HS-27A (cell line): ENCODE data around the gene RIT2.

Experiments used
- DNase-seq: peaks from one replicate; pipeline ENCODE4 v3.0.0-alpha.2; 2012; ENCODE audit warnings: low read depth, missing footprints

RIT2 gene

GRCh38 chr18:43115076-43115921 lies at the start of gene RIT2:
Gene RIT2 (minus strand): TSS chr18:43115685.
- DNase-seq, result no peak

DNA sequence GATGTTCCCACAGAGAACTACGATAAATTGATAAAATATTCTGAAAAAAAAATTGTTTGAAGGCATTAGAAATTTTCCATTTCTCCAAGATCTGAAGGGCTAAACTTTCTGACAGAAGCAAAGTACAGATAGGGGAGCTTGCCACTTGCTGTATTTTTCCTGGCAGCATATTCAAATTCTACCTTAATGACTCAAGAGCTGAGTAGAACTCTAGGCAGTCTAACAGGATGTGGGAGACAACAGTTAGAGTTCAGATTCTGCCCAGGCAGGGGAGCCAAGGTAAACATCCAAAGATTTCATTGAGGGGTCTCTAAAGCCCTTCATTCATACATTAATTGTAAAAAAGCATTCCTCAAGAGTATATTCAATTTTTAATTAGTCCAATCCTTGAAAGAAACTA lies 46.0 kb upstream of the RIT2 start:
- peak; percentile 20 for DNase-seq

- no peak for DNase-seq
These were observed 45.0 kb upstream of the RIT2 start for GRCh38 chr18:43160509-43160908.

DNA sequence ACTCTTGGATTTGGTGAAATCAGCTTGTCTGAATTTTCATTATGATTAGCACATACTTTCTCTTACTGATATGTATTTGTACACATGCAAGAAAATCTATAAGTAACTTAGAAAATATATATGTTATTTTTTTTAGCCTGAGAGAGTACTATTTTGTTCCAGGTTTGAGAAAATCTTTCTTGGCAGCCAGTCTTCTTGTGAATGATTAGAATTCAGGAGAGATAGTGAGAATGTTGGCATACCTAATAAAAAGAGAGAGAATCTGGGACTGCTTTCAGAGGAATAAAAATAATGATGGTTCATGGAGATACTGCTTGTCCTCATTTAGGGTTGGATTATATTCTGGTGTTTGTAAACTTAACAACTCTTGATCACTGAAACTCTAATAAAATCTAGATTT lies 44.4 kb upstream of the RIT2 start:
- DNase-seq, result no peak

DNA sequence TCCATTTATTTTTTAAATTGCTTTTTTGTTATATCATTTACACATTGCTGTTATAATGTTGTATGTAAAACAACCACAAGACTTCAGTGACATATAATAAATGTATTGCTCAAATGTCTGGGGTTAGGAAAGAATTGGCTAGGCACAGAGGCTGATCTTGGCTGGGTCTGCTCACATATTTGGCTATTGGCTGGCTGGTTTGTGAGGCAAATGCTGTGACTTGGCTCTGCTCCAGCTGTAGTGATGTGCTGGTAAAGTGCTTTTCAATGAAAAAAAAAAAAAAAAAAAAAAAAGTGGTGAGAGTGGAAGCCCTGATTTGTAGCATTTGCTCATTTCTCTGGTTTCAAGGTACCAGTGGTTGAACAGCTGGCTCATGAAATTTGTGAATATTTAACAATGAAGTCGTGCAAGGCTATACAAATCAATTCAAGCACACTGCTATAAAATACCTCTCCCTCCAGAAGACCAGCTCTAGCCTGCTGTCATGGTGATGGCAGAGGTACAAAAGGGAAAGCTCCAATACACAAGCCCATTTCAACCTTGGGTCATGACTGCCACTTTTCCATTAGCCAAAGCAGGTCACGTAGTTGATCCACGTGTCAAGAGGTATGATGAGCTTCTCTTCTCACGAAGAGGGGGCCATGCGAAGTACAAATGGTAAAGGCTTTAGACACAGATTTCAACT lies 43.7 kb upstream of the RIT2 start:
- DNase-seq, result no peak

DNA sequence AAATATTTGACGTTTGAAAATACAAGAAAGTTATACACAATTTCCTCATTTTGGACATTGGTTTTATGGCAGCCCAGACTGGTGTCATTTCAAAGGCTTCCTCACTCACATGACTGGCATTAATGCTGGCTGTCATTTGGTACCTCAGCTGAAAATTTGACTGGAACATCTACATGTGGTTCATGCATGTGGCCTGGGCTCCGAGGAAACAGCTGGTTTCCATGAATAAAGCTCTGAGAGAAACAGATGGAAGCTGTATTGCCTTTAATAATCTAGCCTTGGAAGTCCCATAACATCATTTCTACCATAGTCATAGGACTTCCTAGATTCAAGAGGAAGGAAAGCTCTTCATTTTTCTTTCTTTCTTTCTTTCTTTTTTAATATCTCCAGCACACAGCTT lies 42.9 kb upstream of the RIT2 start:
- DNase-seq, result no peak

- no peak for DNase-seq
These were observed 40.4 kb upstream of the RIT2 start for GRCh38 chr18:43155842-43156241.

- no peak for DNase-seq
These were observed 32.7 kb upstream of the RIT2 start for GRCh38 chr18:43148231-43148630.

GRCh38 chr18:43141208-43141607 lies 25.7 kb upstream of the RIT2 start:
- no peak for DNase-seq

DNA sequence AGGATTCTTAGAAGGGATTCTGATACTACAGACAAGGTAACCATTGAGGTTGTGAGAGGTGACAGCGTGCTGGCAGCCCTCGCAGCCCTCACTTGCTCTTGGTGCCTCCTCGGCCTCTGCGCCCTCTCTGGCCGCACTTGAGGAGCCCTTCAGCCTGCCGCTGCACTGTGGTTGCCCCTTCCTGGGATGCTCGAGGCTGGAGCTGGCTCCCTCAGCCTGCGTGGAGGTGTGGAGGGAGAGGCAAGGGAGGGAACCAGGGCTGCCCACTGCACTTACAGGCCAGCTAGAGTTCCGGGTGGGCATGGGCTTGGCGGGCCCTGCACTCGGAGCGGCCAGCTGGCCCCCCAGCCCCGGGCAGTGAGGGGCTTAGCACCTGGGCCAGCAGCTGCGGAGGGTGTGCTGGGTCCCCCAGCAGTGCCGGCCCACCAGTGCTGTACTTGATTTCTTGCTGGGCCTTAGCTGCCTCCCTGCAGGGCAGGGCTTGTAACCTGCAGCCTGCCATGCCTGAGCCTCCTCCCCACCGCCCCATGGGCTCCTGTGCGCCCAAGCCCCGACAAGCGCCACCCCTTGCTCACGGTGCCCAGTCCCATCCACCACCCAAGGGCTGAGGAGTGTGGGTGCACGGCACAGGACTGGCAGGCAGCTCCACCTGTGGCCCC lies 23.9 kb upstream of the RIT2 start:
- no peak for DNase-seq

GRCh38 chr18:43134876-43135275 lies 19.4 kb upstream of the RIT2 start:
- no peak for DNase-seq

DNA sequence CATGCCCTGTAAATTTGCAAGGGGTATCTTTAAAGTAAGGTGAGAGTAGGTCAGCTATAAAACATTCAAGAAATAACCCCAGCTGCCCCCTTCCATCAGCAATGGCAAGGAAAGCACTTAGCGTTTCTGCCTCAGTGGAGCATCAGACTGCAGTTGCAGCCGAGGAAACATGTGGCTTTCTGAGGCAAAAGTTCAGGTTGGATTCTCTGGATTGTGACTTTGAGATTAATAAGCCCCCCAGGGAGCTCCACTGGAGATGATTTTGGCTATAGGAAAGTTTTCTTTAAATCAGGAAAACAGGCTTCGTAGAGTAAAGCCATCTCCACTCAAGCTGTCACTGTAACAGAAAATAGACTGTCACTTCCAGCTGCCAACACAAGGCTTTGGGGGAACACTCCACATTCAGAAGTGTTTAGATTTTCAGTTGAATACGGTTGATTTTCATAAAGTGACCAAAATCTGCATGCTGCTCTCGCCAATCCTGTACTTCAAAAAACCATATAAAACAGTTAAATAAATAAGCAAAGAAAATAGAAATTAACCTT lies 15.3 kb upstream of the RIT2 start:
- no peak for DNase-seq

GRCh38 chr18:43129946-43130524 lies 14.6 kb upstream of the RIT2 start:
- DNase-seq, result no peak

GRCh38 chr18:43125471-43125870 lies 10.0 kb upstream of the RIT2 start:
- DNase-seq, result no peak

GRCh38 chr18:43122955-43123354 lies 7.5 kb upstream of the RIT2 start:
- no peak for DNase-seq

- DNase-seq, result no peak
These were observed 1.3 kb upstream of the RIT2 start for GRCh38 chr18:43116699-43117294.

GRCh38 chr18:43113220-43113895 lies 2.1 kb downstream of the RIT2 start:
- no peak for DNase-seq

GRCh38 chr18:43108882-43109281 lies 6.6 kb downstream of the RIT2 start:
- no peak for DNase-seq

GRCh38 chr18:43108469-43108868 lies 7.0 kb downstream of the RIT2 start:
- no peak for DNase-seq

- DNase-seq, result no peak
These were observed 21.8 kb downstream of the RIT2 start for GRCh38 chr18:43093646-43094045.

GRCh38 chr18:43092539-43092938 lies 22.9 kb downstream of the RIT2 start:
- no peak for DNase-seq
